Ascending aorta (tissue), 2 donors: ENCODE results near the gene CCDC169. TPM values are rescaled to one million over a fixed set of nuclear protein-coding genes. Genes with fewer than 3 reads are reported as not detected.

ENCODE experiments used
- DNase-seq, 2 donors: peaks; one replicate each; pipeline ENCODE4 v3.0.0-alpha.2; 2019; ENCODE audit warnings: low spot score in 2 of 2
- H3K27ac ChIP-seq, 2 donors: fragments of 200-600 bp; sonication (generic); one replicate each; pipeline ENCODE4 v1.5.1; 2016 to 2017; ENCODE audit warnings: mild to moderate bottlenecking in 1 of 2
- H3K27me3 ChIP-seq: fragments of 200-600 bp; sonication (generic); one replicate; pipeline ENCODE4 v1.5.1; 2017
- H3K36me3 ChIP-seq, 2 donors: fragments of 200-600 bp; sonication (generic); one replicate each; pipeline ENCODE4 v1.5.1; 2016
- H3K4me1 ChIP-seq, 2 donors: fragments of 200-600 bp; sonication (generic); one replicate each; pipeline ENCODE4 v1.5.1; 2016 to 2017; ENCODE audit warnings: mild to moderate bottlenecking in 1 of 2
- H3K4me3 ChIP-seq, 2 donors: fragments of 200-600 bp; sonication (generic); one replicate each; pipeline ENCODE4 v1.5.1; 2016 to 2017; ENCODE audit warnings: mild to moderate bottlenecking in 1 of 2
- H3K9me3 ChIP-seq, 2 donors: fragments of 200-600 bp; sonication (generic); one replicate each; pipeline ENCODE4 v1.5.1; 2016
- CTCF ChIP-seq, 3 experiments: fragments of 200-600 bp in 2 of 3; fragments of 450-650 bp in 1 of 3; sonication (generic) in 2 of 3; IDR thresholded peaks; one replicate each; pipeline ENCODE4 v1.5.1; 2016 to 2019; ENCODE audit warnings: antibody characterized with exemption in 3 of 3, mild to moderate bottlenecking in 1 of 3, moderate library complexity in 1 of 3
- intact Hi-C: fragments of 100-400 bp; cut with DNase I; formaldehyde crosslinking; loops from one replicate; pipeline ENCODE4 v1.15.1; 2023
- total RNA-seq: library from RNA; depleted of rRNA; stranded (reverse); fragments of >200 nt; gene quantifications from one replicate; pipeline ENCODE4 v1.1.0, GENCODE V29; 2016

Gene CCDC169
- total RNA-seq, 1 donor from 2014 or later, result 4.7 TPM

- Histone ChIP-seq H3K27me3 (no peaks in the 10 kb centered on the region), H3K9me3 (no peaks in the 10 kb centered on the region), H3K36me3 (no peaks in the 10 kb centered on the region), H3K27ac (no peak overlapping the region), H3K4me3 (no peak overlapping the region), H3K4me1 (no peaks in the 10 kb centered on the region)
- intact Hi-C loops, result no loop called here
- no peak for DNase-seq
- TF ChIP-seq CTCF (IDR thresholded peaks at IDR 0.05), result no peak
Measured at GRCh38 chr13:36211567-36211966, 86.0 kb downstream of the CCDC169 start.

DNA sequence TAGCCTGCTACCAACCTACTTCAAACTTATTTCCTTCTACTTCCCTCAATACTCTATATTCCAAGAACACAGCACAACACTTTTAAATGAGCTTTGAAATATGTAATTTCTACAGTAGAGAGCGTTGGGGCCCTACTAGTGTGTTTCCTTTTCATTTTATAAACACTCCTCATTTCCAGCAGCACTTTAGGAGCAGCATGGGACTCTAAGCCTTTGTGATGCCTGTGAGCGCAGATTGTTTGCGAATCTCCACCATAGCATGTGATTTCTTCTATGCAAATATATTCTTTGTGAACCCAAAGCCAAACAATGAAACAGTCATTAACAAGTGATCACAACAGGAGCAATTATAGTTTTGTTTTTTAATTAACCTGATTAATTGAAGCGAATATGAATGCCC lies 86.9 kb downstream of the CCDC169 start:
- Histone ChIP-seq H3K27ac (no peak overlapping the region), H3K36me3 (no peaks in the 10 kb centered on the region), H3K27me3 (no peaks in the 10 kb centered on the region), H3K9me3 (no peaks in the 10 kb centered on the region), H3K4me3 (no peak overlapping the region), H3K4me1 (no peaks in the 10 kb centered on the region)
- intact Hi-C loops, result no loop called here
- DNase-seq, result no peak
- no peak for TF ChIP-seq CTCF (IDR thresholded peaks at IDR 0.05)

- no peaks in the 10 kb centered on the region for H3K9me3 ChIP-seq
- H3K4me3 ChIP-seq, result no peak overlapping the region
- H3K36me3 ChIP-seq, result no peaks in the 10 kb centered on the region
- TF ChIP-seq CTCF (IDR thresholded peaks at IDR 0.05), result peak in 1 of 3 experiments; percentile 5
- H3K4me1 ChIP-seq, result no peaks in the 10 kb centered on the region
- no peak overlapping the region for H3K27ac ChIP-seq
- intact Hi-C loops, result no loop called here
- DNase-seq, result no peak
- no peaks in the 10 kb centered on the region for H3K27me3 ChIP-seq
Measured at GRCh38 chr13:36207672-36208071, 89.9 kb downstream of the CCDC169 start.

GRCh38 chr13:36193151-36193855 lies 104.3 kb downstream of the CCDC169 start:
- intact Hi-C loops, result no loop called here
- DNase-seq, result no peak
- no peaks in the 10 kb centered on the region for H3K36me3 ChIP-seq
- no peaks in the 10 kb centered on the region for H3K9me3 ChIP-seq
- no peaks in the 10 kb centered on the region for H3K27me3 ChIP-seq
- no peaks in the 10 kb centered on the region for H3K4me1 ChIP-seq
- no peak overlapping the region for H3K27ac ChIP-seq
- no peak overlapping the region for H3K4me3 ChIP-seq
- TF ChIP-seq CTCF (IDR thresholded peaks at IDR 0.05), result no peak

GRCh38 chr13:36192166-36192565 lies 105.4 kb downstream of the CCDC169 start:
- no peaks in the 10 kb centered on the region for H3K36me3 ChIP-seq
- no peaks in the 10 kb centered on the region for H3K27me3 ChIP-seq
- TF ChIP-seq CTCF (IDR thresholded peaks at IDR 0.05), result no peak
- H3K4me1 ChIP-seq, result no peaks in the 10 kb centered on the region
- H3K9me3 ChIP-seq, result no peaks in the 10 kb centered on the region
- intact Hi-C loops, result no loop called here
- H3K4me3 ChIP-seq, result no peak overlapping the region
- DNase-seq, result no peak
- H3K27ac ChIP-seq, result no peak overlapping the region

DNA sequence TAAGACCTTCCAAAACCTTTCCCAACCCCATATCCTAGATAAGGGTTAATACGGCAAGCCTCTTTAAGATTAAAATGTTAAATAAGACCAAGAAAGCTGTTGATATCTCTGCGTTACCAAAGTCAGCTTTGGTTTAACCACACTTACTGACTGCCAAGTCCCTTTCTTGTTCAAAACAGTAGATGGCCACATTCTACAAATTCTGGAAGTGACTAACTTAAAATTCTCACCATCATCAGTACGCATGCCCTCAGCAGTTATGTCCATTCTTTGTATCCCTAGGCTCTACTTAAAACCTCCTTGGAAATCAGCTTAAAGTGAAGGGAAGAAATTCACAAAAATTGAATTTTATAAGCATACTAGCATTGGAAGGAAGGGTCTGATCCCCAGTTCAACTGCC lies 106.8 kb downstream of the CCDC169 start:
- Histone ChIP-seq H3K4me3 (no peak overlapping the region), H3K36me3 (no peaks in the 10 kb centered on the region), H3K9me3 (no peaks in the 10 kb centered on the region), H3K4me1 (no peaks in the 10 kb centered on the region), H3K27ac (no peak overlapping the region), H3K27me3 (no peaks in the 10 kb centered on the region)
- intact Hi-C loops, result no loop called here
- TF ChIP-seq CTCF (IDR thresholded peaks at IDR 0.05), result no peak
- DNase-seq, result no peak
